Peyer's patch (tissue), 4 donors: ENCODE measurements around the gene CDK9.

ENCODE experiments used
- CTCF ChIP-seq, 6 experiments: fragments of 450-650 bp in 4 of 6; fragments of 200-600 bp in 2 of 6; sonication (generic) in 1 of 6; IDR thresholded peaks; one replicate each; pipeline ENCODE4 v1.5.1; 2017 to 2019; ENCODE audit warnings: antibody characterized with exemption in 6 of 6, mild to moderate bottlenecking in 3 of 6, moderate library complexity in 1 of 6
- POLR2A ChIP-seq, 2 donors: fragments of 450-650 bp; IDR thresholded peaks; one replicate each; pipeline ENCODE4 v1.5.1; 2017; ENCODE audit warnings: antibody characterized with exemption in 2 of 2, mild to moderate bottlenecking in 2 of 2, moderate library complexity in 2 of 2

- peak in 5 of 6 experiments; percentile 8 to 59 (median 46) for TF ChIP-seq CTCF (IDR thresholded peaks at IDR 0.05)
- TF ChIP-seq POLR2A (IDR thresholded peaks at IDR 0.05) = no peak
Observed at GRCh38 chr9:127763918-127764384, 21.9 kb upstream of the CDK9 start.
